ENCODE data around the gene PCNX3.
"Not testable (repeated sequence)": the region's sequence is repeated elsewhere in the genome, so short reads cannot be mapped to it uniquely, and the experiment has no call there.

Gene PCNX3

DNA sequence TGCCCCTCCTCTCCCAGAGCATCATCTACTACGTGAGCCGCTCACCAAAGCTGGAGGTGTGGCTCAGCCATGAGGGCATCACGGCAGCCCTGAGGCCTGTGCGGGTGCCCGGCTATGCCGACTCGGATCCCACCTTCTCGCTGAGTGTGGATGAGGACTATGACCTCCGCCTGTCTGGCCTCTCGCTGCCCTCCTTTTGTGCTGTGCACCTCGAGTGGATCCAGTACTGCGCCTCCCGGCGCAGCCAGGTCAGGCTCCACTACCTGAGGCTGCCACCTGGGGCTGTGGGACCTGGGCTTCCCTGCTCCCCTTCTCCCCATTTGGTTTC is 18.5 kb downstream of the PCNX3 start:
- DNase-seq (ENCODE audit: low read depth in 2 of 2), result no peak
- TF ChIP-seq, protein P1, sequence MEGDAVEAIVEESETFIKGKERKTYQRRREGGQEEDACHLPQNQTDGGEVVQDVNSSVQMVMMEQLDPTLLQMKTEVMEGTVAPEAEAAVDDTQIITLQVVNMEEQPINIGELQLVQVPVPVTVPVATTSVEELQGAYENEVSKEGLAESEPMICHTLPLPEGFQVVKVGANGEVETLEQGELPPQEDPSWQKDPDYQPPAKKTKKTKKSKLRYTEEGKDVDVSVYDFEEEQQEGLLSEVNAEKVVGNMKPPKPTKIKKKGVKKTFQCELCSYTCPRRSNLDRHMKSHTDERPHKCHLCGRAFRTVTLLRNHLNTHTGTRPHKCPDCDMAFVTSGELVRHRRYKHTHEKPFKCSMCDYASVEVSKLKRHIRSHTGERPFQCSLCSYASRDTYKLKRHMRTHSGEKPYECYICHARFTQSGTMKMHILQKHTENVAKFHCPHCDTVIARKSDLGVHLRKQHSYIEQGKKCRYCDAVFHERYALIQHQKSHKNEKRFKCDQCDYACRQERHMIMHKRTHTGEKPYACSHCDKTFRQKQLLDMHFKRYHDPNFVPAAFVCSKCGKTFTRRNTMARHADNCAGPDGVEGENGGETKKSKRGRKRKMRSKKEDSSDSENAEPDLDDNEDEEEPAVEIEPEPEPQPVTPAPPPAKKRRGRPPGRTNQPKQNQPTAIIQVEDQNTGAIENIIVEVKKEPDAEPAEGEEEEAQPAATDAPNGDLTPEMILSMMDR (IDR thresholded peaks at IDR 0.05; ENCODE audit: low read depth, low read length), result no peak
- H3K4me3 ChIP-seq (replicated peaks in 1 of 2; ENCODE audit: low read depth in 2 of 2, low read length in 2 of 2), result no peak overlapping the region

DNA sequence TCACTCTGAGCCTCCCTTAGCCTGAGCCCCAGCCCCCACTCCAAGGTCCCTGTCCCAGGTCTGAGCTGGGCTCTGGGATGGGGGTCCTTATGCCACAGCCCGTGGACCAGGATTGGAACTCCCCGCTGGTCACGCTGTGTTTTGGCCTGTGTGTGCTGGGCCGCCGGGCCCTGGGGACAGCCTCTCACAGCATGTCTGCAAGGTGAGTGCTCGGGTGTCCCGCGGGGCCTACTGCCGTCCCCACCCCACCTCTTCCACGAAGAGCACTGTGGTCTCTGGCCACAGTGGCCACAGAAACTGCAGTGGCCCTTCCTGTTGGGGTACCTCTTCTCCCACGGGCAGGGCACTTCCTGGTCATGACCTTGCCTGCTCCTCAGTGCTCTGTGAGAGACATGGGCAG is 18.9 kb downstream of the PCNX3 start:
- DNase-seq (ENCODE audit: low read depth in 2 of 2), result no peak
- TF ChIP-seq, protein P1 (IDR thresholded peaks at IDR 0.05; ENCODE audit: low read depth, low read length), result no peak

DNA sequence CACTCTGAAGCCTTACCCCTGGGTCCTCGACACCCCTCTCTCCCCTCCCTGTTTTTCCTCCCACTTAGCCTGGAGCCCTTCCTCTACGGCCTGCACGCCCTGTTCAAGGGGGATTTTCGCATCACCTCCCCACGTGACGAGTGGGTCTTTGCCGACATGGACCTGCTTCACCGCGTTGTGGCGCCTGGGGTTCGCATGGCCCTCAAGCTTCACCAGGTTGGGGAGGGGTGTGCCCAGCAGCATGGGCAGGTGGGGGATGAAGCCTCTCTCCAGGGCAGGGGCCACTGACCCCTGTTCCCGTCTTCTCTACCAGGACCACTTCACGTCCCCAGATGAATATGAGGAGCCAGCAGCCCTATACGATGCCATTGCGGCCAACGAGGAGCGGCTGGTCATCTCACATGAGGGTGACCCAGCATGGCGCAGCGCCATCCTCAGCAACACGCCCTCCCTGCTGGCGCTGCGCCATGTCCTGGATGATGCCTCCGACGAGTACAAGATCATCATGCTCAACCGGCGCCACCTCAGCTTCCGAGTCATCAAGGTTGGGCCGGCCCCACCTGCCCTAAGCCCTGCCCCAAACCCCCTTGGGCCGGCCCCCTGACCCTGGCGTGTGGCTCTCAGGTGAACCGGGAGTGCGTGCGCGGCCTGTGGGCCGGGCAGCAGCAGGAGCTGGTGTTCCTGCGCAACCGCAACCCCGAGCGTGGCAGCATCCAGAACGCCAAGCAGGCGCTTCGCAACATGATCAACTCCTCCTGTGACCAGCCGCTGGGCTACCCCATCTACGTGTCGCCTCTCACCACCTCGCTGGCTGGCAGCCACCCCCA is 19.5 kb downstream of the PCNX3 start:
- TF ChIP-seq, protein P1 (IDR thresholded peaks at IDR 0.05; ENCODE audit: low read depth, low read length), result no peak

More for the DNA sequence above, 18.9 kb downstream of the PCNX3 start:
- no peak overlapping the region for H3K4me3 ChIP-seq (replicated peaks in 1 of 2; ENCODE audit: low read depth in 2 of 2, low read length in 2 of 2)

DNA sequence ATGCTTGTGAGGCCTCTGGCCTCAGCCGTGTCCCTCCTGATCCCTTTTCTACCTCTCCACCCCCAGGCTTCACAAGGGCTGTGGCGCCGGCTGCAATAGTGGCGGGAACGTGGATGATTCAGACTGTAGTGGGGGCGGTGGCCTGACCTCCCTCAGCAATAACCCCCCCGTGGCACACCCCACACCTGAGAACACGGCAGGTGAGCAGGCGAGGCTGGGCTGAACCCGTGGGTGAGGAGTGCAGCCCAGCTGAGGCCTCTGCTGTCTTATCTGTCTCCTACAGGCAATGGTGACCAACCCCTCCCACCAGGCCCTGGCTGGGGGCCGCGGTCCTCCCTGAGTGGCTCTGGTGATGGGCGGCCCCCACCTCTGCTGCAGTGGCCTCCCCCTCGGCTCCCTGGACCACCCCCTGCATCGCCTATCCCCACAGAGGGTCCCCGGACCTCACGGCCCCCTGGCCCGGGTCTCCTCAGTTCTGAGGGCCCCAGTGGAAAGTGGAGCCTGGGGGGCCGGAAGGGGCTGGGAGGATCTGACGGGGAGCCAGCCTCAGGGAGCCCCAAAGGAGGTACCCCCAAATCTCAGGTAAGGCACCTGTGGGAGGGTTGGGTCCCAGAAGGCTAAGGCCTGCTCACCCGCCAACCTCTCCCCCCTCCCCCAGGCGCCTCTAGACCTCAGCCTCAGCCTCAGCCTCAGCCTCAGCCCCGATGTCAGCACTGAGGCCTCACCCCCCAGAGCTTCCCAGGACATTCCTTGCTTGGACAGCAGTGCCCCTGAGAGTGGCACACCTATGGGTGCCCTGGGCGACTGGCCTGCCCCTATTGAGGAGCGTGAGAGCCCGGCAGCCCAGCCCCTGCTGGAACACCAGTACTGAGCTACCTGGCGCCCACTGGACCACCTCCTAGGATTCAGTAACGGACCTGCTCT is 20.8 kb downstream of the PCNX3 start:
- H3K4me3 ChIP-seq (replicated peaks in 1 of 2; ENCODE audit: low read depth in 2 of 2, low read length in 2 of 2), result no peak overlapping the region
- TF ChIP-seq, protein P1 (IDR thresholded peaks at IDR 0.05; ENCODE audit: low read depth, low read length), result no peak

More for the DNA sequence above, 19.5 kb downstream of the PCNX3 start:
- no peak overlapping the region for H3K4me3 ChIP-seq (replicated peaks in 1 of 2; ENCODE audit: low read depth in 2 of 2, low read length in 2 of 2)
- no peak for DNase-seq (ENCODE audit: low read depth in 2 of 2)

DNA sequence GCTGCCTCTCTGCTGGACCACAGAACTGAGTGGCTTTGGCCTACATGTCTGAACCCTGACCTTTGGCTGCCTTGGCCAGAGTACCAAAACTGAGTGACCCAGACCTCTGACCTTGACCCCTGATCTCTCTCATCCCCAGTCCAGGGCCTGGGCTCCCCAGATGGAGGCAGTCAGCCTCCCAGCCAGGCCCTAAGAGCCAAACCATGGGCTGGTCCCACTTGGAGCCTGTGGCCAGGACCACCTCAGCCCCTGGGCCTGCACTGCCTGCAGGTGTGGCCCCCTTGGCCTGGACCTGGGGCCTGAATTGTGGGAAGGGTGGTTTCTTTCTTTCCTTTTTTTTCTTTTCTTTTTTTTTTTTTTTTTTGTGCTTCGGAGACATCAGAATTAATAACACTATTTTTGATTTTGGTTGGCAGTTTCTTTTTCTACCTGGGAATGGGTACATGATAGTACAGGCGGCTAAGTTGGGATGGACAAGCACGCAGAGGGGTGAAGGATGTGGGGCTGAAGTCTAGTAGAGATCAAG is 21.5 kb downstream of the PCNX3 start:
- no peak for DNase-seq (ENCODE audit: low read depth in 2 of 2)
- TF ChIP-seq, protein P1 (IDR thresholded peaks at IDR 0.05; ENCODE audit: low read depth, low read length), result no peak
- no peak overlapping the region for H3K4me3 ChIP-seq (replicated peaks in 1 of 2; ENCODE audit: low read depth in 2 of 2, low read length in 2 of 2)

More for the DNA sequence above, 20.8 kb downstream of the PCNX3 start:
- no peak for DNase-seq (ENCODE audit: low read depth in 2 of 2)

DNA sequence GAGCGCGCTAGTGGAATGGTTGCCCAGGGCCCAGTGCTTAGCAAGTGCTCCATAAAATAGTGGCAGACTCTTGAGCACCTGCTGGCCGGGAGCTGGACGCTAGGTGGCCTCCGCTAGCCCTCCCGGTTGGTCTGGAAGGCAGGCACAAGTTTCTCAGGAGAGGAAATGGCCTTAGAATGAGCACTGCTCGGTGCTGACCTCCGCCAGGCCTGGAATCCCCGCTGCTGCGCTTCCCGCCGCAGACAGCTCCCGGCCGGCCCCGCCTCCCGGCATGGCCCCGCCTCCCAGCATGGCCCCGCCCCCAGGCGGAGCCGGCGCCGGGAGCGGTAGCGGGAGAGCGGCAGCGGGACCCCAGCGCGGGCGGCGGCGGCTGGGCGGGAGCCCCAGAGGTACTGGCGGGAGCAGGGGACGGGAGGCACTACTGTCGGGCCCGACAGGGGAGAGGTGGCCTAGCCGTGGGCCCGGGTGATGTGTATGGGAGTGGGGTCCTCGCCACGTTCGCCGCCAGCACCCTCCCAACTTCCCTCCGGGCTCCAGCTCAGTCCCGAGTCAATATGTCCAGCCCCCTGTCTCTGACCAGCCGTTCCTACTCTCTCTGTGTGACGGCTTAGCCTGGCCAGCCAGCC is 22.3 kb downstream of the PCNX3 start, which contains the start of gene SIPA1:
Gene SIPA1 (plus strand): TSS at position 308 of the 626 bp plus-strand sequence. CDS start 2,821 bp downstream, outside the sequence.
- DNase-seq (ENCODE audit: low read depth in 2 of 2), result peak; percentile 91 to 93
- peak within 1 kb of the TSS; percentile 73 to 78 for H3K4me3 ChIP-seq (replicated peaks in 1 of 2; ENCODE audit: low read depth in 2 of 2, low read length in 2 of 2)
- TF ChIP-seq, protein P1 (IDR thresholded peaks at IDR 0.05; ENCODE audit: low read depth, low read length), result peak; percentile 67

DNA sequence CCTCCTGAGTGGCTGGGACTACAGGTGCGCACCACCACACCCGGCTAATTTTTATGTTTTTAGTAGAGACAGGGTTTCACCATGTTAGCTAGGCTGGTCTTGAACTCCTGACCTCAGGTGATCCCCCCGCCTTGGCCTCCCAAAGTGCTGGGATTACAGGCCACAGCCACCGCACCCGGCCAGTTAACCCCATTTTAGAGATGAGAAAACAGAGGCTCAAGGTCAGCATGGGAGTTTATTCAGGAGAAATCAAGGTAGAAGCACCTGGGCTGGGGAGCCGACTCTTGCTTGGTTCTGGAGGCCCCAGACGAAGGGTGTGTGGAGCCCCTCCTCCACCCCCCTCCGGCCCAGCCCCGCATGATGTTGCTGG is 23.6 kb downstream of the PCNX3 start:
- not testable (repeated sequence) for H3K4me3 ChIP-seq (replicated peaks in 1 of 2; ENCODE audit: low read depth in 2 of 2, low read length in 2 of 2); DNase-seq (ENCODE audit: low read depth in 2 of 2)
